Hematopoietic multipotent progenitor cell (in vitro differentiated cells): ENCODE measurements around the gene TCERG1L. TPM values are rescaled to one million over a fixed set of nuclear protein-coding genes. Genes with fewer than 3 reads are reported as not detected.

Experiments
- DNase-seq, 3 donors: peaks; one replicate each; pipeline ENCODE4 v3.0.0-alpha.2; 2011 to 2015; ENCODE audit warnings: low read depth in 2 of 3, low spot score in 2 of 3
- total RNA-seq: library from RNA; depleted of rRNA; stranded (reverse); fragments of >200 nt; gene quantifications from one replicate; pipeline ENCODE4 v1.2.3, GENCODE V29; 2012

The TCERG1L gene
- total RNA-seq, 1 donor, result under 0.01 TPM

GRCh38 chr10:131211965-131212619 is 99.4 kb downstream of the TCERG1L start:
- DNase-seq, result no peak

- DNase-seq, result no peak
Observed at GRCh38 chr10:131211559-131211958, 100.0 kb downstream of the TCERG1L start.

- DNase-seq, result no peak
Observed at GRCh38 chr10:131211146-131211545, 100.4 kb downstream of the TCERG1L start.

GRCh38 chr10:131210181-131210580 is 101.3 kb downstream of the TCERG1L start:
- no peak for DNase-seq

- DNase-seq, result no peak
Observed at GRCh38 chr10:131207584-131208532, 103.7 kb downstream of the TCERG1L start.

GRCh38 chr10:131207176-131207575 is 104.3 kb downstream of the TCERG1L start:
- DNase-seq, result no peak

GRCh38 chr10:131206111-131206995 is 105.2 kb downstream of the TCERG1L start:
- DNase-seq, result no peak

- DNase-seq, result no peak
Observed at GRCh38 chr10:131205556-131205955, 106.0 kb downstream of the TCERG1L start.

- DNase-seq, result no peak
Observed at GRCh38 chr10:131204406-131205152, 106.9 kb downstream of the TCERG1L start.

GRCh38 chr10:131203456-131204357 is 107.8 kb downstream of the TCERG1L start:
- no peak for DNase-seq

- no peak for DNase-seq
Observed at GRCh38 chr10:131202990-131203389, 108.5 kb downstream of the TCERG1L start.

- DNase-seq, result no peak
Observed at GRCh38 chr10:131201741-131202515, 109.6 kb downstream of the TCERG1L start.

- DNase-seq, result no peak
Observed at GRCh38 chr10:131200856-131201470, 110.6 kb downstream of the TCERG1L start.

GRCh38 chr10:131199646-131200045 is 111.9 kb downstream of the TCERG1L start:
- DNase-seq, result no peak

- no peak for DNase-seq
Observed at GRCh38 chr10:131198843-131199242, 112.7 kb downstream of the TCERG1L start.

GRCh38 chr10:131198401-131198800 is 113.1 kb downstream of the TCERG1L start:
- DNase-seq, result no peak

GRCh38 chr10:131196176-131196885 is 115.2 kb downstream of the TCERG1L start:
- no peak for DNase-seq
